ENCODE measurements around the gene PI4KA.
"Not testable (repeated sequence)": the region's sequence is repeated elsewhere in the genome, so short reads cannot be mapped to it uniquely, and the experiment has no call there.

GRCh38 chr22:20692926-20693325 is 165.7 kb downstream of the PI4KA start:
- TF ChIP-seq CTCF, POLR2A (IDR thresholded peaks at IDR 0.05): not testable (repeated sequence)
